HG03378 (cell line): ENCODE results near the gene CFAP61.

Experiments used
- ATAC-seq: cut with Tn5 transposase; IDR thresholded peaks from one replicate; pipeline ENCODE4 v1.9.1; 2021; ENCODE audit warnings: mild to moderate bottlenecking, moderate library complexity; ENCODE audit not compliant: unreplicated experiment

The CFAP61 gene

GRCh38 chr20:20391766-20392165 lies 339.4 kb downstream of the CFAP61 start:
- no peak for ATAC-seq

- no peak for ATAC-seq
Observed at GRCh38 chr20:20393207-20394120, 341.1 kb downstream of the CFAP61 start.

- ATAC-seq, result no peak
Observed at GRCh38 chr20:20395087-20395486, 342.8 kb downstream of the CFAP61 start.

- no peak for ATAC-seq
Observed at GRCh38 chr20:20395903-20396568, 343.7 kb downstream of the CFAP61 start.

GRCh38 chr20:20396794-20397193 lies 344.5 kb downstream of the CFAP61 start:
- ATAC-seq, result no peak

- ATAC-seq, result no peak
Observed at GRCh38 chr20:20398123-20398522, 345.8 kb downstream of the CFAP61 start.

GRCh38 chr20:20399531-20400500 lies 347.5 kb downstream of the CFAP61 start:
- no peak for ATAC-seq

GRCh38 chr20:20401991-20402390 lies 349.7 kb downstream of the CFAP61 start:
- no peak for ATAC-seq

- ATAC-seq, result no peak
Observed at GRCh38 chr20:20404633-20405032, 352.3 kb downstream of the CFAP61 start.

GRCh38 chr20:20405623-20406022 lies 353.3 kb downstream of the CFAP61 start:
- no peak for ATAC-seq

GRCh38 chr20:20406306-20406705 lies 354.0 kb downstream of the CFAP61 start:
- ATAC-seq, result no peak

- ATAC-seq, result no peak
Observed at GRCh38 chr20:20407891-20408805, 355.8 kb downstream of the CFAP61 start.

- ATAC-seq, result no peak
Observed at GRCh38 chr20:20409331-20409730, 357.0 kb downstream of the CFAP61 start.
